Naive thymus-derived CD8-positive, alpha-beta T cell (primary cell): Measurements from ENCODE around the gene SPINT1. TPM values are rescaled to one million over a fixed set of nuclear protein-coding genes. Genes with fewer than 3 reads are reported as not detected.

Experiments
- ATAC-seq, 2 donors: fragments of 150-1000 bp; cut with Tn5 transposase in 1 of 2; sonication (Bioruptor Pico), chemical (Tn5 transposase) in 1 of 2; 1 replicate in 1 of 2; 2 replicates in 1 of 2; pipeline ENCODE4 v1.10.0; 2021; ENCODE audit warnings: mild to moderate bottlenecking in 2 of 2, moderate library complexity in 2 of 2
- POLR2A ChIA-PET: fragments of 350-600 bp; sonication (Branson Sonifier 250); formaldehyde crosslinking; loops from one replicate; lab custom pipeline; 2021; ENCODE audit warnings: antibody characterized with exemption; lab: Charles Lee
- DNase-seq, 10 donors: peaks; one replicate each; pipeline versions ENCODE4 v3.0.0 to v3.0.0-alpha.2; 2020 to 2022
- H3K27ac Mint-ChIP-seq, 10 donors: one replicate each; pipeline ENCODE4 v1.8.0; 2020 to 2022; ENCODE audit warnings: mild to moderate bottlenecking in 10 of 10, mixed read lengths in 10 of 10, moderate library complexity in 4 of 10, inconsistent platforms in 1 of 10
- H3K27me3 Mint-ChIP-seq, 5 donors: one replicate each; pipeline ENCODE4 v1.8.0; 2021 to 2022; ENCODE audit warnings: mixed read lengths in 5 of 5
- H3K36me3 Mint-ChIP-seq, 3 donors: one replicate each; pipeline ENCODE4 v1.8.0; 2020 to 2022; ENCODE audit warnings: mixed read lengths in 3 of 3, mild to moderate bottlenecking in 2 of 3, inconsistent platforms in 1 of 3
- H3K4me1 Mint-ChIP-seq, 4 donors: one replicate each; pipeline ENCODE4 v1.8.0; 2021 to 2022; ENCODE audit warnings: mixed read lengths in 4 of 4
- H3K4me3 Mint-ChIP-seq, 10 donors: one replicate each; pipeline ENCODE4 v1.8.0; 2020 to 2022; ENCODE audit warnings: mild to moderate bottlenecking in 10 of 10, mixed read lengths in 10 of 10, moderate library complexity in 6 of 10, inconsistent platforms in 1 of 10
- H3K9me3 Mint-ChIP-seq, 9 donors: one replicate each; pipeline ENCODE4 v1.8.0; 2020 to 2022; ENCODE audit warnings: mixed read lengths in 9 of 9, mild to moderate bottlenecking in 3 of 9, inconsistent platforms in 1 of 9, moderate library complexity in 1 of 9
- polyA plus RNA-seq, 3 donors: library from polyadenylated mRNA; unstranded; fragments of 300-500 nt; fragmentation: Illumina TruSeq; gene quantifications; one replicate each; pipeline ENCODE4 v1.2.3, GENCODE V29; 2021
- total RNA-seq, 8 experiments: library from RNA in 2 of 8; stranded (reverse) in 2 of 8; gene quantifications; one replicate each; pipeline ENCODE4 v1.2.3 and lab custom pipeline; 2021 to 2026

The SPINT1 gene
- total and polyA plus RNA-seq, 5 experiments from 2014 or later = 0.11 to 0.80 (median 0.29) TPM; not detected in 1

DNA sequence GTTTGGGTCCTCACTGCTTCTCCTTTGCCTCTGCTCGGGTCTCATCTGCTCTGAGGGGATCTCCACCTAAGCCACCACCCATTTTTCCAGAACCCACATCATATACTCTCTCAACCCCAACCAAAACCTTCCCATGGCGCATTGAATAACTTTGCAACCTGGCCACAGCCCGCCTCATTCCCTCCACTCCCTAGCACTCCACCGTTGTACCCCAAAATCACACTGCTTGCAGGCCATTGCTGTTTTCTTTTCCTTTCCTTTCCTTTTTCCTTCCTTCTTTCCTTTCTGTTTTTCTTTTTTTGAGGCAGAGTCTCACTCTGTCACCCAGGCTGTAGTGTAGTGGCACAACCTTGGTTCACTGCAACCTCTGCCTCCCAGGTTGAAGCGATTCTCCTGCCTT, 47.3 kb downstream of the SPINT1 start:
- no peak overlapping the region for H3K27ac Mint-ChIP-seq
- POLR2A ChIA-PET = interaction anchor here (6.0 kb wide), 1 partner anchor 33 kb away, joined by 49 read pairs; no protein-coding TSS in a partner anchor
- ATAC-seq = no peak
- DNase-seq = no peak
- H3K4me3 Mint-ChIP-seq = no peak overlapping the region
- H3K27me3 Mint-ChIP-seq = no peaks in the 10 kb centered on the region
- H3K36me3 Mint-ChIP-seq = peaks cover 0 to 5% (median 0%) of the 10 kb centered on the region in 3 donors
- H3K9me3 Mint-ChIP-seq = no peaks in the 10 kb centered on the region
- H3K4me1 Mint-ChIP-seq = peaks cover 21 to 39% (median 34%) of the 10 kb centered on the region in 4 donors

GRCh38 chr15:40891810-40892446, 48.1 kb downstream of the SPINT1 start:
- H3K27me3 Mint-ChIP-seq = no peaks in the 10 kb centered on the region
- peak overlapping the region in 3 of 10 donors; percentile 10 to 84 (median 15) for H3K27ac Mint-ChIP-seq
- ATAC-seq (no peak), DNase-seq (peak in 1 of 10 donors; percentile 63)
- peak overlapping the region in 2 of 10 donors; percentile 15 to 57 for H3K4me3 Mint-ChIP-seq
- H3K4me1 Mint-ChIP-seq = peaks cover 18 to 36% (median 35%) of the 10 kb centered on the region in 4 donors
- H3K9me3 Mint-ChIP-seq = no peaks in the 10 kb centered on the region
- POLR2A ChIA-PET = interaction anchor here (0.6 to 6.0 kb wide), 3 partner anchors 18 to 246 kb away, joined by 4 to 49 read pairs (median 4); partner anchors contain the start of gene RHOV
- H3K36me3 Mint-ChIP-seq = peaks cover 0 to 13% (median 0%) of the 10 kb centered on the region in 3 donors

GRCh38 chr15:40892447-40893012, 48.7 kb downstream of the SPINT1 start:
- DNase-seq (peak in 1 of 10 donors; percentile 45), ATAC-seq (no peak)
- Mint-ChIP-seq H3K9me3 (no peaks in the 10 kb centered on the region), H3K27ac (peak overlapping the region in 6 of 10 donors; percentile 28 to 84 (median 50)), H3K27me3 (no peaks in the 10 kb centered on the region), H3K4me1 (peaks cover 18 to 38% (median 36%) of the 10 kb centered on the region in 4 donors), H3K36me3 (peaks cover 0 to 19% (median 0%) of the 10 kb centered on the region in 3 donors), H3K4me3 (peak overlapping the region in 6 of 10 donors; percentile 8 to 69 (median 46))
- POLR2A ChIA-PET = interaction anchor here (0.6 to 6.0 kb wide), 3 partner anchors 18 to 246 kb away, joined by 4 to 49 read pairs (median 4); partner anchors contain the start of gene RHOV

GRCh38 chr15:40893019-40893670, 49.3 kb downstream of the SPINT1 start:
- DNase-seq = peak in 1 of 10 donors; percentile 62
- H3K4me1 Mint-ChIP-seq = peaks cover 18 to 41% (median 37%) of the 10 kb centered on the region in 4 donors
- peak overlapping the region; percentile 8 to 100 (median 82) for H3K4me3 Mint-ChIP-seq
- no peaks in the 10 kb centered on the region for H3K9me3 Mint-ChIP-seq
- no peaks in the 10 kb centered on the region for H3K27me3 Mint-ChIP-seq
- H3K36me3 Mint-ChIP-seq = peaks cover 0 to 25% (median 0%) of the 10 kb centered on the region in 3 donors
- POLR2A ChIA-PET = interaction anchor here (1.5 to 6.0 kb wide), 2 partner anchors 15 to 35 kb away, joined by 13 to 49 read pairs; no protein-coding TSS in a partner anchor
- ATAC-seq = no peak
- peak overlapping the region in 9 of 10 donors; percentile 28 to 98 (median 97) for H3K27ac Mint-ChIP-seq

DNA sequence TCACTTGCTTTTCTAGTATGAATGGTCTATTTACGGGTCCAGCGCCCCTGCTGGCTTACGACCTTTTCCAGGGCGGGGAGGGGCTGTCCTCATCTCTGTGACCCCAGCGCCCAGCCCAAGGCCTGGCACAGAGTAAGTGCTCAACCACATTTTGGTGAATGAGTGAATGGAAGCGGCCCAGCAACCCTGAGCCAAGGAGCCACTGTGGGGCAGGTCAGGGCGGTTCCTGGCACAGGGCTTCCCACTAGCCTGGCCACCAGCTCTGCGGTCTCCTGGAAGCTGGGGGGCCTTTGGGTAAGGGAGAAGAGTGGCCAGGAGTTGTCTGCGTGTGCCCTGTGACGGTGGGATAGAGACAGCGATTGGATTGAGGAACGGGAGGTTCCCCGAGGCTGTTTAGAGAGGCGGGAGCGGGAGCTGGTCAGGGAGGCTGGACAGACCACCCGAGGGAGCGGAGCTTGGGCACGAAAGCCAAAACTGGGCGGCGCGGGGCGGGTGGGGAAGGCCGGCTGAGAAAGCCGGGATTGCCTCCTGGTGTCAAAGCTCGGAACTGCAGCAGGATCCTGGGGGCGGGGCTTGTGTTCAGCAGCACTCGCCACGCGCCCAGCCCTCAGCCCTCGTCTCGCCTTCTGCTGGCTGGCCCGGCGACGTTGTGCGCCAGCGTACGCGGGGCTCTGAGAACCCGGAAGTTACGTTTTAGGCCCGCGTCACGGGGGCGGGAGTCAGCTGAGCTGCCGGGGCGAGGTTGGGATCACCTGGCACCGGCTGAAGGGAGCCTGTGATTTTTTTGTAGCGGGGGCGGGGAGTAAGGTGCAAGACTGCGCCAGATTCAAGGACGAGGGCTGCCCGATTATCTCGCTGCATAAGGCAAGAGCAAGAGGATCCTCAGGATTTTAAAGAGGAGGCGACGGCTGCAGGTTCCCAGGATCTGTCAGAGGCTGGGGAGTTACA, 50.2 kb downstream of the SPINT1 start, which contains the start of gene VPS18:
TSS of gene VPS18 (plus strand) at position 718 of the 948 bp plus-strand sequence. CDS start 319 bp downstream, outside the sequence.
- no peaks in the 10 kb centered on the region for H3K9me3 Mint-ChIP-seq
- H3K4me1 Mint-ChIP-seq = peaks cover 18 to 44% (median 38%) of the 10 kb centered on the region in 4 donors
- peaks cover 0 to 34% (median 3%) of the 10 kb centered on the region in 3 donors for H3K36me3 Mint-ChIP-seq
- POLR2A ChIA-PET = interaction anchor here (1.0 to 6.0 kb wide), 13 partner anchors 10 to 587 kb away, joined by 3 to 49 read pairs (median 5); partner anchors contain the start of genes C15orf62, CHP1, INO80 and PLCB2
- peak within 1 kb of the TSS; percentile 84 to 98 (median 97) for H3K27ac Mint-ChIP-seq
- peak within 1 kb of the TSS; percentile 95 to 100 (median 99) for H3K4me3 Mint-ChIP-seq
- no peaks in the 10 kb centered on the region for H3K27me3 Mint-ChIP-seq
- DNase-seq (peak; percentile 97 to 99 (median 98)), ATAC-seq (peak; percentile 96 to 97)

DNA sequence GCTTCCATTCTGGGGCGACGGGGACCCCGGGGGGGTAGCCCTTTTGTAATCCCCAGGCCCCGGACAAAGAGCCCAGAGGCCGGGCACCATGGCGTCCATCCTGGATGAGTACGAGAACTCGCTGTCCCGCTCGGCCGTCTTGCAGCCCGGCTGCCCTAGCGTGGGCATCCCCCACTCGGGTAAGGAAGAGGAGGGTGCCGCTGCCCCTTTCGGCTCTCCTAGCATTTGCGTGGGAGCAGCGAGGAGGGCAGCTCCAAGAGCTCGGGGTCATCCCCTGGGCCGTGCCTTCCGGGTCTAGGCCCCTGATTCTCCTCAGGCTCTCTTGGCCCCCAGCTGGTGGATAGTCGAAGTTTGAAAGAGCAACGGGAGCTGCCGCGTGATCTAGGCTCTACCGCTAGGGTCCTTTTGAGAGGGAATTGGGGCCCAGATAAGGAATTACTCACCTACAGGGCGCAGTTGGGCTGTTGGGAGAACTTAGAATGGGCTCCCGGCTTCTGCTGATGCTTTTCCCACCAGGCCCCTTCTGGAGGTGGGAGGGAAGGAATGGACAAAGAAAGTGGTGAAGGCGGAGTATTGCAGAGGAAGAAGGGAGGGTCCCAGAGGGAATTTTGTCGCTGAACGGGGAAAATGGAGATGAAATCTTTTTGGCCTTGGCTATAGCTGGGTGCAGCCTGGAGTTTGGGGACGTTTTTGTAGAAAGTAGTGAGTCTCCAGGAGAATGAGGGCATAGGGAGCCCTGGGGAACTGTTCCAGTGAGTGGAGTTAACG, 51.0 kb downstream of the SPINT1 start:
- Mint-ChIP-seq H3K27ac (peak overlapping the region; percentile 84 to 98 (median 97)), H3K36me3 (peaks cover 0 to 42% (median 4%) of the 10 kb centered on the region in 3 donors), H3K9me3 (no peaks in the 10 kb centered on the region), H3K4me3 (peak overlapping the region; percentile 95 to 100 (median 99)), H3K27me3 (no peaks in the 10 kb centered on the region), H3K4me1 (peaks cover 18 to 44% (median 39%) of the 10 kb centered on the region in 4 donors)
- POLR2A ChIA-PET = interaction anchor here (1.0 to 6.0 kb wide), 14 partner anchors 9 to 587 kb away, joined by 3 to 49 read pairs (median 5); partner anchors contain the start of genes C15orf62, CHP1, INO80 and PLCB2
- DNase-seq (peak; percentile 28 to 75 (median 52)), ATAC-seq (peak; percentile 59 to 65)

GRCh38 chr15:40899536-40900207, 55.8 kb downstream of the SPINT1 start:
- DNase-seq = peak in 1 of 10 donors; percentile 60
- H3K9me3 Mint-ChIP-seq = no peaks in the 10 kb centered on the region
- peaks cover 12 to 56% (median 44%) of the 10 kb centered on the region in 4 donors for H3K4me1 Mint-ChIP-seq
- H3K36me3 Mint-ChIP-seq = peaks cover 0 to 83% (median 12%) of the 10 kb centered on the region in 3 donors
- ATAC-seq = no peak
- no peaks in the 10 kb centered on the region for H3K27me3 Mint-ChIP-seq
- POLR2A ChIA-PET = interaction anchor here (1.7 kb wide), 1 partner anchor 41 kb away, joined by 5 read pairs; no protein-coding TSS in a partner anchor
- peak overlapping the region in 1 of 10 donors; percentile 66 for H3K27ac Mint-ChIP-seq
- H3K4me3 Mint-ChIP-seq = no peak overlapping the region

DNA sequence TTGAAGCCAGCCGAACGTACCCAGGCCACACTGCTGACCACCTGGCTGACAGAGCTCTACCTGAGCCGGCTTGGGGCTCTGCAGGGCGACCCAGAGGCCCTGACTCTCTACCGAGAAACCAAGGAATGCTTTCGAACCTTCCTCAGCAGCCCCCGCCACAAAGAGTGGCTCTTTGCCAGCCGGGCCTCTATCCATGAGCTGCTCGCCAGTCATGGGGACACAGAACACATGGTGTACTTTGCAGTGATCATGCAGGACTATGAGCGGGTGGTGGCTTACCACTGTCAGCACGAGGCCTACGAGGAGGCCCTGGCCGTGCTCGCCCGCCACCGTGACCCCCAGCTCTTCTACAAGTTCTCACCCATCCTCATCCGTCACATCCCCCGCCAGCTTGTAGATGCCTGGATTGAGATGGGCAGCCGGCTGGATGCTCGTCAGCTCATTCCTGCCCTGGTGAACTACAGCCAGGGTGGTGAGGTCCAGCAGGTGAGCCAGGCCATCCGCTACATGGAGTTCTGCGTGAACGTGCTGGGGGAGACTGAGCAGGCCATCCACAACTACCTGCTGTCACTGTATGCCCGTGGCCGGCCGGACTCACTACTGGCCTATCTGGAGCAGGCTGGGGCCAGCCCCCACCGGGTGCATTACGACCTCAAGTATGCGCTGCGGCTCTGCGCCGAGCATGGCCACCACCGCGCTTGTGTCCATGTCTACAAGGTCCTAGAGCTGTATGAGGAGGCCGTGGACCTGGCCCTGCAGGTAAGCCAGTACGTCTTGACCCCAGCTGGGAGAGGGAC, 56.6 kb downstream of the SPINT1 start:
- Mint-ChIP-seq H3K27ac (peak overlapping the region in 3 of 10 donors; percentile 11 to 47 (median 40)), H3K36me3 (peaks cover 0 to 81% (median 12%) of the 10 kb centered on the region in 3 donors), H3K4me1 (peaks cover 6 to 52% (median 39%) of the 10 kb centered on the region in 4 donors), H3K9me3 (no peaks in the 10 kb centered on the region), H3K27me3 (no peaks in the 10 kb centered on the region), H3K4me3 (no peak overlapping the region)
- POLR2A ChIA-PET = no interaction called here
- DNase-seq = peak in 1 of 10 donors; percentile 34
- ATAC-seq = no peak

DNA sequence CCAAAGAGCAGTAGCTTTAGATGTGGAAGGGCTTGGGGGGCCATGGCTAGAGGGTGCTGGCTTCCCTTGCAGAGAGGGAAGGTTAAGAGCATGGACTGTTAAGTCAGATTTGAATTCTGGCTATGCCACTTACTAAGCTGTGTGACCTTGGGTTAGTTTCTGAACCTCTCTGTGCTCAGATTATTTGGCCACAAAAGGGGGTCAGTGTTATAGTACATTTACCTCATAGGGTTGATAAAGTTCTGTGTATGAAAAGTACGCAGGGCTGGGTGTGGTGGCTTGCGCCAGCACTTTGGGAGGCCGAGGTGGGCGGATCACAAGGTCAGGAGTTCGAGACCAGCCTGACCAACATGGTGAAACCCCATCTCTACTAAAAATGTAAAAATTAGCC, 57.2 kb downstream of the SPINT1 start:
- ATAC-seq (no peak), DNase-seq (no peak)
- POLR2A ChIA-PET = no interaction called here
- H3K36me3 Mint-ChIP-seq = peaks cover 0 to 78% (median 12%) of the 10 kb centered on the region in 3 donors
- peak overlapping the region in 3 of 10 donors; percentile 11 to 47 (median 40) for H3K27ac Mint-ChIP-seq
- no peak overlapping the region for H3K4me3 Mint-ChIP-seq
- H3K4me1 Mint-ChIP-seq = peaks cover 6 to 51% (median 36%) of the 10 kb centered on the region in 4 donors
- H3K9me3 Mint-ChIP-seq = no peaks in the 10 kb centered on the region
- no peaks in the 10 kb centered on the region for H3K27me3 Mint-ChIP-seq
